HG03097 (cell line): Measurements from ENCODE around the gene FGD1.
"Not testable (repeated sequence)": the region's sequence is repeated elsewhere in the genome, so short reads cannot be mapped to it uniquely, and the experiment has no call there.

Experiments
- ATAC-seq: cut with Tn5 transposase; IDR thresholded peaks from one replicate; pipeline ENCODE4 v1.9.1; 2021; ENCODE audit not compliant: unreplicated experiment, low FRiP score

FGD1 gene

DNA sequence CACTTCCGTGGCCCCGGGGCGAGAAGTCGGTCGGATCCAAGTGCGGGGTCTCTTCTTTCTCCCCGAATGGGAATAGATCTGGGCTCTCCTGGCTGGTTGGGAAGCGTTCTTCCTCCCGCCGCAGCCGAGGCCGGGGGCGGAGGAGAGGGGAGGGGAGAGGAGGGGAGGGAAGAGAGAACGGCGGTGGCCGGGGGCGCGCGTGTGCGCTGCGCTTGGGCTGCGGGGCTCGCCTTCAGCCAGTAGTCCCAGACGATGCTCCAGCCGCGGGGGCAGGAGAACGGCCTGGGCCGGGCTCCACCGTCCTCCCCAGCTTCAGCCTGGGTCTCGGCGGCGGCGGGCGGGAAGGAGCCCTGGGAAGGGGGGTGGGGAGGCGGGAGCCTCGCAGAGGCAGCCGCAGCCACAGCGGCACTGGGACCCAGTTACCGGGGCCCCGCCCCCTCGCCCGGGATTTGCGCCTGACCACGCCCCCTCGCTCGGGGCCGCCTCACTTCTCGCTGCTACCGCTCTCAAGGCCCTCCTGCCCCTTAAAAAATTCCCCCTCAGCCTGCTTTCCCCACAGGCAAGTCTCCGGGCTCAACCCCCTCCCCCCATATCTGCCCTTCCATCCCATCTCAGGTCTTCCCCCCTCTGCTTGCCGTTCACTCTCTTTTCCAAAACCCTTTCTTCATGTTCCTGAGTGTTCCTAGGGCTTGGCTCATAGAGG lies at the start of gene FGD1:
Gene FGD1, minus strand, starts transcription at position 421 of the 703 bp plus-strand sequence. CDS start 802 bp downstream, outside the sequence.
- no peak for ATAC-seq

DNA sequence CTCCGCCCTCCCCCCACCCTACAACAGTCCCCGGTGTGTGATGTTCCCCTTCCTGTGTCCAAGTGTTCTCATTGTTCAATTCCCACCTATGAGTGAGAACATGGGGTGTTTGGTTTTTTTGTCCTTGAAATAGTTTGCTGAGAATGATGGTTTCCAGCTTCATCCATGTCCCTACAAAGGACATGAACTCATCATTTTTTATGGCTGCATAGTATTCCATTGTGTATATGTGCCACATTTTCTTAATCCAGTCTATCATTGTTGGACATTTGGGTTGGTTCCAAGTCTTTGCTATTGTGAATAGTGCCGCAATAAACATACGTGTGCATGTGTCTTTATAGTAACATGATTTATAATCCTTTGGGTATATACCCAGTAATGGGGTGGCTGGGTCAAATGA lies 46.2 kb upstream of the FGD1 start:
- ATAC-seq: not testable (repeated sequence)

DNA sequence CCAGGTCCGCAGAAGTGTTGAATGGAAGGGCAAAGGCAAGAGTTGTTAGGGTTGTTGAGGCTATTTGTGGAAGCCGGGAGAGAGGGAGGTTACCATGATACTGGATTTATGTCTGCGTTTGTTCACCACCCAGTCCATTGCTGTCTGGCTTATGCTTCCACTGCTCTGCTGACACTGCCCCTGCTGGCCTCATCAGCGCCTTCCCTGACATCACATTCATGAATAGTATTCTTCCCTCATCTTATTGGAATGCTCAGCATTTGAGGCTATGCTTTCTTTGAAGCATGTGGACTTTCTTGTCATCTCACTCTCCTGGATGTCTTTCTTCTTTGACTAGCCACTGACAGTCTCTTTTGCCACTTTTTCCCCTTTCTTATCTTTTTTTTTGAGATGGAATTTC lies 44.3 kb upstream of the FGD1 start:
- no peak for ATAC-seq

DNA sequence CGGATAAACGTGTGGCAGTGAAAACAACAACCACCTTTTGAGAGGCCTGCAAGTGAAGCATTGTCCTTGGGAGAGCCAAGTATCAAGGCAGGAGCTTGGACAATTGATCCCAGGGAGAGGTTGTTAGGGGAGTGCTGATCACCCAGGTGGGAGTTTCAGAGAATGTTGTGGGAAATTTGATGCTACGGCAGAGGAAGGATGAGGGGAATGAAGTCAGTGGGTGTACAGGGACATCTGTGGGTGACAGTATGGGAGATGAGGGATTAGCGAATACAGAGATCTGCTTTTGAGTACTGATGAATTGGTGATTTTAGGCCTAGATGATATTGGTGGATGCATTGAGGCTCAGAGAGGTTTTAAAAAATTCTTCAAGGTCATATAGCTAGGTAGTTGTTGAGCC lies 38.2 kb upstream of the FGD1 start:
- ATAC-seq: no peak

DNA sequence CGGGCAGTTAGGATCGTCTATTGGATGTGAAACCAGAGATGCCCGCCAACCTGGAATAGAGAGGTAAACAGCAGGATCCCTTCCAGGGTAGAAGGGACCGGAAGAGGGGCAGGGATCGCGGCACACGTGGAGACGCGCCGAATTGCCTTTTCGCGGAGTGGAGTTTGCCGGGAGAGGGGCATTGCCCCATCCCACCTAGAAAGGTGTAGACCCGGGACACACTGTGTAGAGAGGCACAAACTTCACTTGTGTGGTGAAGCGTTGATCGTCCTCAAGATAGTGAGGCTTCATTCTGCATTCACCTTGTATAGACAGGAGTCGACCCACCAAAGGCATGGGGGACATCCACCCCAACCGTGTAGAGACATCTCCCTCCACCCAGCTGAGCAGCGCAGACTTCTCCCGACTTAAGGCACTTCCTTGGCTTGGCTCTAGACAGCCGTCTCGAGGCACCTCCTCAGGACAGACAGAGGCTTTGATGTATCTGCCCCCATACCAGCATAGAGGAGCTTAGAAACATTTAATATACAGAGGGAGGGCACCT lies 34.4 kb upstream of the FGD1 start:
- peak; percentile 31 for ATAC-seq

DNA sequence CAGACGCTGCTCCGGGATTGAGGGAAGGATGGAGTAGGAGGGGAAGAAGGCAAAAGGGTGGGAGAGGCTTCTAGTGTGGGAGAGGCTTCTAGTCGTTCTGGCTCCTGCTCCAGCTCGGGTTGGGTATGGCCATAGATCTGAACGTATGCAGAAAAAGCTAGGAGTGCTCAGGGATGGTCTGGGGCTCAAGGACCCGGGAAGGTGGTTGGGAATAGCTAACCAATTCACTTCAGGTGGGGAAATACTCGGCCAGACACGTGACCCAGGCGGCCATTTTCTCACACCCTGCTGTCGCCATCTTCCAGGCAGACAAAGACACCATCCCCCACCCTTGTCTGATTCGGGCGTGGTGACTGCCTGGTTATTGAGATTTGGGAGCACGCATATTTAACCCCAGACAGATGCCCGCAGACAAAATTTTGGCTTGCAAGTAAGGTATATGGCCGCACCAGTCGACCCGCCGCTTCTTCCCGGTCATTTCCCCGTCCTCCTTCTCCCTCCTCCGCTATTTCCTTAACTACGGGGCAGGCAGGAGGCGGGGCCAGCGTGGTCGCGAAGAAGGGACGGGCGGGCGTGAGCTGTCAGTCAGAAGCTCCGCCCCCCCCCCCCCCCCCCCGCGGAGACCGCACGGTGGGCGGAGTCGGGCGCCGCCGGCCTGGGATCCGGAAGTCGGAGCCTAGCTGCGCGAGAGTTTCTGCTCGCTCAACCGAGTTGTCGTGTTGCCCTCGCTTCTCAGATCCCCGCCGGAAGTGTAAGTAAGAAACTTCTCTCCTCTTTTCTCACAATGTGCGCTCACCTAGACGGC lies 33.7 kb upstream of the FGD1 start, which contains the start of gene GNL3L:
Gene GNL3L, plus strand, starts transcription at position 668 of the 805 bp plus-strand sequence. CDS start 2,348 bp downstream, outside the sequence.
- ATAC-seq: peak; percentile 72

DNA sequence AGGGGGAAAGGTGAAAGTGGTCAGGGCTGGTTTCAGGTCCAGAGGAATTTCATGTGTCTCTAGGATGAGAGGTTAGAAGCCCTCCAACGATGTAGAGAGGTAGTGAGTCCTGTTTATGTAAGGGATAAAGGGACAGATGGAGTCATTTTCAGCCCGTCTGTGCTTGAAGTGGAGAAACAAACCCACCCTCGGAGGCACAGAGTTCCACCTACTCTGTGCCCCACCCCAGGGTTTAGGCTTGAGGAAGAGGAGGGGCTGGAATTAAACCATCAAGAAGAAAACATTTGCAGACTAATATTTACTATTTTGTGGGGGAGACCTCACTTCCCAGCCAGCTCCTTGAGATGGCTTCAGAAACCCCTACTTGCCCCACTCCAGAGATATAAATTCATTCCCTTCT lies 33.1 kb upstream of the FGD1 start:
- ATAC-seq: no peak

DNA sequence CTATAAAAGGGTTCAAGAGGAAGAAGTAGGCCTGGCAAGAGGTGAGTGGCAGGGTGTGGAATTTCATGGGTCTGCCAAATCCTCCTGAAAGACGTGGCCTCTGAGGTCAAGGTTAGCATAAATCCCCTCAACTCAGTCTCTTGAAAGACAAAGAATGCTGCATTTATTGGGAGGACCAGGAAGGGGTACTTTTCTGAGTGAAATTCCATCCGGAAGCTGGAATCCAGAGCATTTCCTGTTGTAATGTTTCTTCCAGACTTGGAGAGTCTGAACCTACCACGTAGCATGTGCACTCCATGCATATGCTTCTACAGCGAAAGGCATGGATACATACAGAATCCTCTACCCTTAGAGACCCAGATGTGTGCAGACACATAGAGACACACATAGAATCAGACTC lies 13.4 kb upstream of the FGD1 start:
- ATAC-seq: no peak

DNA sequence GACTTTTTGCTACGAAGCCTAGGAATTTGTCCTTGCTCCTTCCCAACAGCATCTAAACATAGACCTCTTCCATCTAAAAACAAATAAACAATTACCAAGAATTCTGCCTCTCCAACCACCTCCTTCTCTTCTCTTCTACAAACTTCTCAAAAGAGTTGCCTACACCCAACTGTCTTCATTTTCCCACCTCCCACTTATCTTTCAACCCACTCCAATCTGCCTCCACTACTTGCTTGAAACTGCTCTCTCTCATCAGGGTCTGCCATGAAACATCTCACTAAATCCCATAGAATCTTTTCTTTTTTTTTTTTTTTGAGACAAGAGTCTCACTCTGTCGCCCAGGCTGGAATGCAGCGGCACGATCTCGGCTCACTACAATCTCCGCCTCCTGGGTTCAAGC lies 902 bp upstream of the FGD1 start:
- no peak for ATAC-seq

DNA sequence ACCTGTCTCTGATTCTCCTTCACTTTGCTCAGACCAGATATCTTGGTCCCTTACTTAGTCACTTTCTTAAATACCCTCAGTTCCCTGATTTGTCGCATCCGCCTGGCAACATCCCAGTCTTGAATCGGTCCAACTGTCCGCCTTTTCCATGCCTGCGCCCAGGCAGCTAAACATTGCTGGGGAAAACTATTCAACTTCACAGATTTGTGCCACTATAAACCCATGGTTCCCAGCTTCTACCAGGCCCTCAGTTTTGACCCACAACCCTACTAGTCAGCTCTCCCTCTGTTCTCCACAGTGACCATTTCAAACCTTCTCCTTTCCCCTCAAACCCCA lies 451 bp upstream of the FGD1 start:
- no peak for ATAC-seq

DNA sequence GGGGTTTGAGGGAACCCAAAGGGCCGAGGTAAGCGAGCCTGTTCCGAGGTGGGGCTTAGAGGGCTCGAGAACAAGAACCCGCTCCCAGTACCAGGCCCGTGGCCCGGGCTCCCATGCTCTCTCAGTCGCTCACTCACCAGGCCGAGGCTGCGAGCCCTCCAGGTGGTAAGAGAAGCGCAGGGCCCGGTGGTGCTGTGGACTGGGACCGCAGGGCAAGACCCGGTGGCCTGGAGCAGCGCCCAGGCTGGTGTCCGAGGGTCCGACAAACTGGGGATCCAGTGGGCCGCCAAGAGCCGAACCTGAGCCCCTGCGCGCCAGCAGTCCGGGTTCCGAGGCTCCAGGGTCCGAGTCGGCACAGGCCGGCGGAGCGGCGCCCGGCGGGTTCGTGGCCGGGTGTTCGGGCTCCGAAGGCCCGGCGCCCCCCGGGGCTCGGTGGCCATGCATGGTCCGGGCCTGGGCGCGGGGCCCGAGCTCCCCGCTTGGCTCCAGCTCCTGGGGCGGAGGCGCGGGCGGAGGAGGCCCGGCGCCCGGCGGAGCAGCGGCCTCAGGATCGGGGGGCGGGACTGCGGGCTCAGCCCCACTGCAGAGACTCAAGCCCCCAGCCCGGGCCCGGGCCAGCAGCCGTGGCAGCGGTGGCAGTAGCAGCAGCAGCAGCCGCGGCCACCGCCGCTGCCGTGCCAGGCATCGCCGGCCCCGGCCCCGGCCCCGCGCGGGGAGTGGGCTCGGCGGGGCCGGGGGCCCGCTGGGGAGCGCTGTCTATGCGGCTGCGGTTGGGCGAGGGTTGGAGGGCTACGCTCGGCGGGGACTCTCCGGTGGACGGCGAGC lies 833 bp downstream of the FGD1 start:
- ATAC-seq: no peak

DNA sequence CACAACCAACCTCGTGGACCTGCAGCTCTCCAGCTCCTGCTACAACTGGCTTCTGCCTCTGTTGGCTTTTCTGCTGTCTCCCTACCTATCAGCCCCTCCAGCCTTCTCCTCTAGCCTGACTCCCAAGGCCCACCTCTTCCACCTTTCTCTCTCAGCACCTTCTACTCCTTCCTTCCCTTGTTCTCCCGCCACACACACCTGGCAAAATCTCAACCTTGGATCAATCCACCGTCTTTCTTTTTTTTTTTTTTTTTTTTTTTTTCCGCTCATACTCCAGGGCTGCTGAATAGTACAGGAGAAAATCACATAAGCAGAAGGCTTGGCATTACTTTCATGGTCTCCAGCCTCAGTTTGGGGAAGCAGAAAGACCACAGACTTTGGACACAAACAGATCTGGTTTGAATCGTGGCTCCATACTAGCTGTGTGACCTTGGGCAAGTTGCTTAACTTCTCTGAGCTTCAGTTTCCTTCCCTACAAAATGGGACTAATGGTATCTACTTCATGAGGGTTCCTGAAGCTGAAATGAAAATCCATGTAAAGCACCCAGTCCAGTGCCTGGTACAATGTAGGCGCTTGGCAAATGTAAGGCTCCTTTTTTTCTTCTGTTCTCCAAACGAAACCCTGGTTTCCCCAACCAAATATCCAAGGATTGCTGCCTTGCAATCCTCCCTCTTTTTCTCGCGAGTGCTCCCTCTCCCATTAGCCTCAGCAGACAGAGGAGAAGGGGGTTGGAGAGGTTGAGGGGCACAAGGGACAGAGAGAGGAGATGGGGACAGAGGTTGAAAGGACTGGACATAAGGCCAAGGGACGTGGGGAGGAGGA lies 1.7 kb downstream of the FGD1 start:
- ATAC-seq: no peak

DNA sequence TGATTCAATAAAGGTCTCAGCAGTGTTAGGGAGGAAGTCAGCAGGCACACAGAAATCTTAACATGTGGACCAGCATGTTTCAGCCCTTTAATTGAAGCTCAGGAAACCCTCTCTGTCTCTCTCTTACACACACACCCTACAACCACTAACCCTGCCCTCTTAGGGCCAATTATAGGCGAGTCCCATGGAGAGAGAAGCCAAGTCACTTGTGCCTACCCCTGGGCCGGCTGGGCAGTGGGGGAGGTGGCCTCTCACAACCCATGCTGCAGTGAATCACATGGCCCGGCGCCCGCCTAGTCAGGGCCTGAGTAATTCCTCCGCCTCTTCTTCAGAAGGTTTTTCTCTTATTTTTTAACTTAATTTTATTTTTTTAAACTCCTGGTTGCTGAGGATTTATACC lies 3.7 kb downstream of the FGD1 start:
- no peak for ATAC-seq

DNA sequence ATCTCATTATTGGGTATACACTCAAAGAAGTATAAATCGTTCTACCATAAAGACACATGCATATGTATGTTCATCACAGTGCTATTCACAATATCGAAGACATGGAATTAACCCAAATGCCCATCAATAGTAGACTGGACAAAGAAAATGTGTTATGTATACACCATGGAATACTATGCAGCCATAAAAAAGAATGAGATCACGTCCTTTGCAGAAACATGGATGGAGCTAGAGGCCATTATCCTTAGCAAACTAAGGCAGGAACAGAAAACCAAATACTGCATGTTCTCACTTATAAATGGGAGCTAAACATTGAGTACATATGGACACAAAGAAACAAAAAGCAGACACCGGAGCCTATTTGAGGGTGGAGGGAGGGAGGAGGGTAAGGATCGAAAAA lies 6.2 kb downstream of the FGD1 start:
- ATAC-seq: not testable (repeated sequence)

DNA sequence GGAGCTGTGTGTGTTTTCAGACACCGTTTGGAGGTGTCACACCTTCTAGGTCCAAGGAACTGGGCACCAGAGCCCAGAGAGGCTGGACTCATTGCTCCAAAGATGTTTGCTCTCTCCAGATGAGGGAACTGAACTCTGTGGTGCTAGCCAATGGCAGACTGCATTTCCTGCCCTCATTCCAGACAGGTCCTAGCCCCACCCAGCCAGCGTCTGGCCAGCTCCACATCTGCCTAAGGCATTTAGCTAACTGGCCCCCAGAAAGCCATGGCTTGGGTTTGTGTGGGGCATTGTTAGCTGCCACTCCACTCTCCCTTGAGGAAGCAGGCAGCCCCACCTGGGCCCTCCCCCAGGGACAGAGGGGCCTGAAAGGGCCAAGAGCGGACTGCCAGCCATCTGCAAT lies 11.4 kb downstream of the FGD1 start:
- no peak for ATAC-seq

DNA sequence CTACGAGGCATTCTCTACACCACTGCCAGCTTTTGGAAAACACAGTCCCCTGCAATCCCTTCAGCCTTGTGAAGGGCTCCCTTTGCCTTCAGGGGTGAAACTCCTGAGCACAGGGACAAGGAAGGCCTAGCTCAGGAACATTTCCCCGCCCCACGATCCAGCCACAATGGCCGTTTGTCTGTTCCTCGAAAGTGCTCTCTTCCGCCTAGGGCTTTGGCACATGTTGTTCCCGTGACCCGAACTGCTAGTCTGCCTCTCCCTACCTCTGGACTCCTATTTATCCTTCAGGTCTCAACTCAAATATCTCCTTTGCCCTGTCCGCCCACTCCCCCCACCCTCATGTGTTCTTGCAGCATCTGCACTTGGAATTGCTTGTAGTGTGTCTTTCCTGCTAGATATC lies 12.1 kb downstream of the FGD1 start:
- no peak for ATAC-seq

DNA sequence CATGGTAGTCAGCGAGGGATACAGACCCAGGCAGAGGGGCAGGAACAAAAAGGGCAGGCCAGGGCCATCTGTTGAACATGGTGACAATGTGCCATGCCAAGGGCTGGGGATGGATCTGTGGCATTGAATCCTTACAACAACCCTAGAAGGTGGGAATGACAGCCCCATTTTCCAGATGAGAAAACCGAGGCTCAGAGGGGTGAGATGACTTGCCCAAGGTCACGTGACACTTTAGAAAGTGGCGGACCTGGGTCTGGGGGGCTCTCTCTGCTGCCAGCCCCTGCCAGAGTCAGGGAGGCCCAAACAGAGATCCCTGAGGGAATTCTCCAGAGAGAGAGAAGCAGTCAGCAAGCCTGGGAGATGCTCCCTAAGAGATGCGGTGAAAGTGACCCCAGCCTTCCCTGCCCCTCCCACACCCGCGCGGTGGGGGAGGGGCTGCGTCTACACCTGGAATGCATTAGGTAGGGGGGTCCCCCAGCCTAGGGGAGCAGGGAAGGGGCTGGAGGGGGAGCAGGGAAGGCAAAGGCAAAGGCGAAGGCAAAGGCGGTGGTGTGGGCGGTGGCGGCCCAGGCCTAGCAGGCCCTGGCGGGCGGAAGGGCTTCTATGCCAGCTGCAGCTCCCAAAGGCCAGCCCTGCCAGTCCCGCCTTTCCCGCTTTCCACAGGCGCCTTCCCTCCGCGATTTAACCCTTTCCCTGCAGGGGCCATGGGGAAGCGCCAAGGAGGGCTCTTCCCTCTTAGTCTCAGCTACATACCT lies 13.0 kb downstream of the FGD1 start:
- ATAC-seq: no peak

DNA sequence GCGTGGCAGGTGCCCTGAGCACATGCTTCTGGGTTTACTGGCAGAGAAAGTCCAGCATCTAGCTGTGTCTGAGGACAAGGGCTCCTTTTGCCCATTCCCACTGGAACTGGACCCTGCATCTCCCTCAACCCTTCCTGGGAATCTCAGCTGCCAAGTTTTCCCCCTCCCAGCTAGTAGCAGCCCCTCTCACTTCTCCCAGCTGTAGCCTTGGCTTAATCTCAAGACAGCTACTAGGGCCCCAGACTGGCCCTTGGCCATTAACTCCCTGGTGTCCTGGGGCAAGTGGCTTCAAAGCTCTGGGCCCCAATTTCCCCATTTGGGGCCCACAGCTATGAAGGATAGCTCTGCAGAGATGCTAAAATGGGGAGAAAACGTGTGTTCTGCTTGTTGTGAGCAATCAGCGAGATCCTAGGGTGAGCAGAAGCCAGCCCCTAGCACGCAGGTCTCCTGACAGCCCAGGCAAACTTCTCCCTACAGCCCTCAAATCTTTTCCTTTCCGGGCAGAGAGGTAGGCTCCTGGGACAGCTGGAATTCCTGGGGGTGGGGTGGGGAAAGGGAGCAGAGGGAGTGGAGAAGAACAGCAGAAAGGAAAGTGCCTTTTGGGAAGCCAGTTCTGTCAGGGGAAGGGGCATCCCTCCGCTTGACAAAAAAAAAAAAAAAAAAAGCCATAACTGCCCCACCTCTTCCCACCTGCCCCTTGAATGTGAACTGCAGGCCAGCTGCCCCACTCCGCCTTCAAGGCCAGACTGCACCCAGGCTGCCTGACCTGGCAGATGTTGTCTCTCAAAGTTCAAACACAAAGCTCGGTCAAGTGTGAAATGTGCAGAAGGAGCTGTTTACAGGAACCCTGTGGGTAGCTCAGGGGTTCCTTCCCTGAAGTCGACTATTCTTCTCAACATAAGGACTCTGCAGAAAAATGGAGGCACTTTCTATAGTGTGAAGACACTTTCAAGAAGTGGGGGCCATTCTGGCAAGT lies 16.6 kb downstream of the FGD1 start:
- no peak for ATAC-seq
